K562 (cell line): ENCODE results near the gene NKIRAS1. TPM values are rescaled to one million over a fixed set of nuclear protein-coding genes. Genes with fewer than 3 reads are reported as not detected.

ENCODE experiments used
- CAMTA2 ChIP-seq: fragments of 250-450 bp; sonication (Bioruptor Pico); conservative IDR thresholded peaks from 2 replicates; pipeline ENCODE4 v1.5.1; 2022
- E2F3 ChIP-seq: fragments of 250-450 bp; sonication (Bioruptor Pico); IDR thresholded peaks from 2 replicates; pipeline ENCODE4 v1.4.0; 2020; ENCODE audit warnings: mild to moderate bottlenecking
- HSF4 ChIP-seq: fragments of 250-450 bp; sonication (Bioruptor Pico); IDR thresholded peaks from 2 replicates; pipeline ENCODE4 v2.1.2; 2022; ENCODE audit warnings: mild to moderate bottlenecking, moderate library complexity, borderline replicate concordance
- KDM4B ChIP-seq, 2 experiments: fragments of 450-650 bp in 1 of 2; sonication (generic) in 1 of 2; IDR thresholded peaks; 2 replicates each; pipeline ENCODE4 v1.6.1; 2016 to 2017; ENCODE audit warnings: borderline replicate concordance in 2 of 2, antibody characterized with exemption in 1 of 2, low read depth in 1 of 2, mild to moderate bottlenecking in 1 of 2
- MTA1 ChIP-seq: fragments of 450-650 bp; IDR thresholded peaks from 2 replicates; pipeline ENCODE4 v1.6.1; 2017; ENCODE audit warnings: borderline replicate concordance
- NFXL1 ChIP-seq: fragments of 450-650 bp; formaldehyde crosslinking; IDR thresholded peaks from 2 replicates; pipeline ENCODE4 v1.4.0; 2021; ENCODE audit warnings: mild to moderate bottlenecking
- POLR3A ChIP-seq: IDR thresholded peaks from 2 replicates; pipeline ENCODE4 v1.6.1; 2011; ENCODE audit warnings: borderline replicate concordance, mild to moderate bottlenecking, moderate library complexity; ENCODE audit not compliant: insufficient read length, insufficient read depth; ENCODE audit errors: extremely low read depth
- PURB ChIP-seq: sonication (generic); formaldehyde crosslinking; IDR thresholded peaks from 2 replicates; pipeline ENCODE4 v1.9.0; 2021; ENCODE audit warnings: low read depth, mild to moderate bottlenecking, missing genetic modification reagents
- RBM15 ChIP-seq: fragments of 200-400 bp; formaldehyde crosslinking; IDR thresholded peaks from 2 replicates; pipeline ENCODE4 v1.6.1; 2018; ENCODE audit warnings: mild to moderate bottlenecking, low read length, moderate library complexity; ENCODE audit not compliant: insufficient read depth
- RBM39 ChIP-seq: fragments of 200-400 bp; formaldehyde crosslinking; optimal IDR thresholded peaks from 2 replicates; pipeline ENCODE3; 2018; ENCODE audit warnings: low read depth, low read length
- SIN3B ChIP-seq: fragments of 450-650 bp; IDR thresholded peaks from 2 replicates; pipeline ENCODE4 v1.6.1; 2017; ENCODE audit warnings: low read depth, mild to moderate bottlenecking, moderate library complexity
- SMC3 ChIP-seq: conservative IDR thresholded peaks from 2 replicates; pipeline ENCODE4 v1.6.1; 2011; ENCODE audit warnings: low read depth, low read length, improper control_type of control experiment; ENCODE audit not compliant: insufficient read depth
- SP2 ChIP-seq: IDR thresholded peaks from 2 replicates; pipeline ENCODE4 v1.6.1; 2011; ENCODE audit warnings: mild to moderate bottlenecking, low read depth, low read length, moderate library complexity; ENCODE audit not compliant: poor library complexity, severe bottlenecking; ENCODE audit errors: extremely low read depth
- TRIM28 ChIP-seq: fragments of 450-650 bp; IDR thresholded peaks from 2 replicates; pipeline ENCODE4 v1.6.1; 2017
- ZNF253 ChIP-seq: fragments of 250-450 bp; sonication (Bioruptor Pico); conservative IDR thresholded peaks from 2 replicates; pipeline ENCODE4 v1.6.1; 2021; ENCODE audit warnings: mild to moderate bottlenecking
- ZNF282 ChIP-seq: sonication (generic); formaldehyde crosslinking; IDR thresholded peaks from 2 replicates; pipeline ENCODE4 v1.8.1; 2023; ENCODE audit warnings: missing genetic modification reagents
- ZNF766 ChIP-seq: fragments of 200-800 bp; sonication (Bioruptor generic); conservative IDR thresholded peaks from 2 replicates; pipeline ENCODE4 v1.6.1; 2016; ENCODE audit warnings: missing genetic modification characterization, missing compliant biosample characterization
- polyA plus RNA-seq, 8 experiments: library from polyadenylated mRNA; depleted of rRNA in 4 of 8; stranded (reverse) in 5 of 8; unstranded in 3 of 8; fragments of >200 nt; fragmentation: Nextera tagmentation in 2 of 8; fragmentation: Illumina TruSeq in 1 of 8; extraction: Ambion mirVana in 2 of 8; extraction: Trizol in 1 of 8; gene quantifications; 2 replicates each; pipeline versions ENCODE4 v1.2.1 to v1.2.3, GENCODE V29; 2011 to 2014; ENCODE audit warnings: inconsistent platforms in 1 of 8, missing spikeins in 1 of 8
- total RNA-seq, 7 experiments: library from RNA; depleted of rRNA in 6 of 7; stranded (reverse); fragments of >200 nt in 6 of 7; fragmentation: Illumina TruSeq in 2 of 7; extraction: Trizol in 2 of 7; gene quantifications; 2 replicates each; pipeline versions ENCODE4 v1.2.1 to v1.2.3, GENCODE V29; 2011 to 2021; ENCODE audit warnings: low replicate concordance in 1 of 7
- TF ChIP-seq, protein P1 (sequence below): sonication (generic); formaldehyde crosslinking; IDR thresholded peaks from 2 replicates; pipeline ENCODE4 v1.8.1; 2023; ENCODE audit warnings: mild to moderate bottlenecking, missing genetic modification reagents
- TF ChIP-seq, protein P2 (sequence below): sonication (generic); formaldehyde crosslinking; IDR thresholded peaks from 2 replicates; pipeline ENCODE4 v1.8.1; 2022; ENCODE audit warnings: missing genetic modification reagents
- TF ChIP-seq, protein P3 (sequence below): fragments of 250-450 bp; sonication (Bioruptor Pico); IDR thresholded peaks from 2 replicates; pipeline ENCODE4 v1.5.0; 2020; ENCODE audit warnings: mild to moderate bottlenecking, borderline replicate concordance
- TF ChIP-seq, protein P4 (sequence below): fragments of 450-650 bp; IDR thresholded peaks from 2 replicates; pipeline ENCODE4 v1.6.1; 2016; ENCODE audit warnings: low read depth, mild to moderate bottlenecking, moderate library complexity
- TF ChIP-seq, protein P5 (sequence below): fragments of 250-450 bp; sonication (Bioruptor Pico); IDR thresholded peaks from 2 replicates; pipeline ENCODE4 v1.9.0; 2021; ENCODE audit warnings: mild to moderate bottlenecking, inconsistent platforms

NKIRAS1 gene
- total and polyA plus RNA-seq, 9 of the 15 experiments (the other 6 are each of a cell fraction or from before 2014, with no cell fraction given) = 5.1 to 10.3 (median 6.3) TPM

DNA sequence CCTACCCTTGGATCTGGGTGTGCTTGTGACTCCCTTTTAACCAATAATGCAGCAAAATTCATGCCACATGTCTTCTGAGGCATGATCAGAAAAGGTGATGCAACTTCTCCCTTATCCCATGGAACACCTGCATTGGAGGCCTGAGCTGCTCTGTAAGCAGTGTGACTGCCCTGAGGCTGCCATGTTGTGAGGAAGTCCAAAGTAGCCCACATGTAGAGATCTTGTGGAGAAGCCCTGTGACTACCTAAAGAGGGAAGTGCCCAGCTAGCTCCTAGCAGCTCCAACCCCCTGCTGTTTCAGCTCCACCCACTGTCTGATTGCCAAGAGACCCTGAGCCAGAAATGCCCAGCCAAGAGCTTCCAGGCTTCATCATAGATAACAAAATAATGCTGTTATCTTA, 21.9 kb upstream of the NKIRAS1 start (continued):
- TF ChIP-seq MTA1 = no peak
- no peak for TF ChIP-seq POLR3A
- no peak for TF ChIP-seq ZNF253
- TF ChIP-seq HSF4 = no peak
- TF ChIP-seq SP2 = no peak
- no peak for TF ChIP-seq RBM39
- no peak for TF ChIP-seq SIN3B
- no peak for TF ChIP-seq ZNF766 (CRISPR knock-in tag)
- no peak for TF ChIP-seq PURB (CRISPR knock-in tag)
- no peak for TF ChIP-seq SMC3
- no peak for TF ChIP-seq NFXL1
- TF ChIP-seq ZNF282 (CRISPR knock-in tag) = no peak
- TF ChIP-seq TRIM28 = no peak
- TF ChIP-seq, protein P1, sequence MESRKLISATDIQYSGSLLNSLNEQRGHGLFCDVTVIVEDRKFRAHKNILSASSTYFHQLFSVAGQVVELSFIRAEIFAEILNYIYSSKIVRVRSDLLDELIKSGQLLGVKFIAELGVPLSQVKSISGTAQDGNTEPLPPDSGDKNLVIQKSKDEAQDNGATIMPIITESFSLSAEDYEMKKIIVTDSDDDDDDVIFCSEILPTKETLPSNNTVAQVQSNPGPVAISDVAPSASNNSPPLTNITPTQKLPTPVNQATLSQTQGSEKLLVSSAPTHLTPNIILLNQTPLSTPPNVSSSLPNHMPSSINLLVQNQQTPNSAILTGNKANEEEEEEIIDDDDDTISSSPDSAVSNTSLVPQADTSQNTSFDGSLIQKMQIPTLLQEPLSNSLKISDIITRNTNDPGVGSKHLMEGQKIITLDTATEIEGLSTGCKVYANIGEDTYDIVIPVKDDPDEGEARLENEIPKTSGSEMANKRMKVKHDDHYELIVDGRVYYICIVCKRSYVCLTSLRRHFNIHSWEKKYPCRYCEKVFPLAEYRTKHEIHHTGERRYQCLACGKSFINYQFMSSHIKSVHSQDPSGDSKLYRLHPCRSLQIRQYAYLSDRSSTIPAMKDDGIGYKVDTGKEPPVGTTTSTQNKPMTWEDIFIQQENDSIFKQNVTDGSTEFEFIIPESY = no peak
- TF ChIP-seq, protein P2, sequence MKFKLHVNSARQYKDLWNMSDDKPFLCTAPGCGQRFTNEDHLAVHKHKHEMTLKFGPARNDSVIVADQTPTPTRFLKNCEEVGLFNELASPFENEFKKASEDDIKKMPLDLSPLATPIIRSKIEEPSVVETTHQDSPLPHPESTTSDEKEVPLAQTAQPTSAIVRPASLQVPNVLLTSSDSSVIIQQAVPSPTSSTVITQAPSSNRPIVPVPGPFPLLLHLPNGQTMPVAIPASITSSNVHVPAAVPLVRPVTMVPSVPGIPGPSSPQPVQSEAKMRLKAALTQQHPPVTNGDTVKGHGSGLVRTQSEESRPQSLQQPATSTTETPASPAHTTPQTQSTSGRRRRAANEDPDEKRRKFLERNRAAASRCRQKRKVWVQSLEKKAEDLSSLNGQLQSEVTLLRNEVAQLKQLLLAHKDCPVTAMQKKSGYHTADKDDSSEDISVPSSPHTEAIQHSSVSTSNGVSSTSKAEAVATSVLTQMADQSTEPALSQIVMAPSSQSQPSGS (CRISPR knock-in tag) = no peak
- TF ChIP-seq KDM4B (IDR thresholded peaks at IDR 0.05; ENCODE audit: borderline replicate concordance in 2 of 2, low read depth in 1 of 2) = no peak
- TF ChIP-seq E2F3 (CRISPR knock-in tag) = no peak
- TF ChIP-seq, protein P3, sequence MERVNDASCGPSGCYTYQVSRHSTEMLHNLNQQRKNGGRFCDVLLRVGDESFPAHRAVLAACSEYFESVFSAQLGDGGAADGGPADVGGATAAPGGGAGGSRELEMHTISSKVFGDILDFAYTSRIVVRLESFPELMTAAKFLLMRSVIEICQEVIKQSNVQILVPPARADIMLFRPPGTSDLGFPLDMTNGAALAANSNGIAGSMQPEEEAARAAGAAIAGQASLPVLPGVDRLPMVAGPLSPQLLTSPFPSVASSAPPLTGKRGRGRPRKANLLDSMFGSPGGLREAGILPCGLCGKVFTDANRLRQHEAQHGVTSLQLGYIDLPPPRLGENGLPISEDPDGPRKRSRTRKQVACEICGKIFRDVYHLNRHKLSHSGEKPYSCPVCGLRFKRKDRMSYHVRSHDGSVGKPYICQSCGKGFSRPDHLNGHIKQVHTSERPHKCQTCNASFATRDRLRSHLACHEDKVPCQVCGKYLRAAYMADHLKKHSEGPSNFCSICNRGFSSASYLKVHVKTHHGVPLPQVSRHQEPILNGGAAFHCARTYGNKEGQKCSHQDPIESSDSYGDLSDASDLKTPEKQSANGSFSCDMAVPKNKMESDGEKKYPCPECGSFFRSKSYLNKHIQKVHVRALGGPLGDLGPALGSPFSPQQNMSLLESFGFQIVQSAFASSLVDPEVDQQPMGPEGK (CRISPR knock-in tag) = no peak
- TF ChIP-seq CAMTA2 (CRISPR knock-in tag) = no peak
- TF ChIP-seq RBM15 = no peak
- TF ChIP-seq, protein P4, sequence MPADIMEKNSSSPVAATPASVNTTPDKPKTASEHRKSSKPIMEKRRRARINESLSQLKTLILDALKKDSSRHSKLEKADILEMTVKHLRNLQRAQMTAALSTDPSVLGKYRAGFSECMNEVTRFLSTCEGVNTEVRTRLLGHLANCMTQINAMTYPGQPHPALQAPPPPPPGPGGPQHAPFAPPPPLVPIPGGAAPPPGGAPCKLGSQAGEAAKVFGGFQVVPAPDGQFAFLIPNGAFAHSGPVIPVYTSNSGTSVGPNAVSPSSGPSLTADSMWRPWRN = no peak
- TF ChIP-seq, protein P5, sequence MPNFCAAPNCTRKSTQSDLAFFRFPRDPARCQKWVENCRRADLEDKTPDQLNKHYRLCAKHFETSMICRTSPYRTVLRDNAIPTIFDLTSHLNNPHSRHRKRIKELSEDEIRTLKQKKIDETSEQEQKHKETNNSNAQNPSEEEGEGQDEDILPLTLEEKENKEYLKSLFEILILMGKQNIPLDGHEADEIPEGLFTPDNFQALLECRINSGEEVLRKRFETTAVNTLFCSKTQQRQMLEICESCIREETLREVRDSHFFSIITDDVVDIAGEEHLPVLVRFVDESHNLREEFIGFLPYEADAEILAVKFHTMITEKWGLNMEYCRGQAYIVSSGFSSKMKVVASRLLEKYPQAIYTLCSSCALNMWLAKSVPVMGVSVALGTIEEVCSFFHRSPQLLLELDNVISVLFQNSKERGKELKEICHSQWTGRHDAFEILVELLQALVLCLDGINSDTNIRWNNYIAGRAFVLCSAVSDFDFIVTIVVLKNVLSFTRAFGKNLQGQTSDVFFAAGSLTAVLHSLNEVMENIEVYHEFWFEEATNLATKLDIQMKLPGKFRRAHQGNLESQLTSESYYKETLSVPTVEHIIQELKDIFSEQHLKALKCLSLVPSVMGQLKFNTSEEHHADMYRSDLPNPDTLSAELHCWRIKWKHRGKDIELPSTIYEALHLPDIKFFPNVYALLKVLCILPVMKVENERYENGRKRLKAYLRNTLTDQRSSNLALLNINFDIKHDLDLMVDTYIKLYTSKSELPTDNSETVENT (CRISPR knock-in tag) = no peak
